HepG2 (cell line): Measurements from ENCODE around the gene TRMT2A. TPM values are rescaled to one million over a fixed set of nuclear protein-coding genes. Genes with fewer than 3 reads are reported as not detected.

Source experiments
- CCAR2 ChIP-seq: fragments of 200-400 bp; formaldehyde crosslinking; optimal IDR thresholded peaks from 2 replicates; pipeline ENCODE3; 2018; ENCODE audit warnings: low read depth, mild to moderate bottlenecking, low read length, moderate library complexity
- GMEB1 ChIP-seq: sonication (generic); formaldehyde crosslinking; IDR thresholded peaks from 2 replicates; pipeline ENCODE4 v1.5.1; 2020; ENCODE audit warnings: missing genetic modification reagents, mild to moderate bottlenecking, borderline replicate concordance
- HMGA1 ChIP-seq: sonication (generic); formaldehyde crosslinking; conservative IDR thresholded peaks from 2 replicates; pipeline ENCODE4 v1.4.0; 2020; ENCODE audit warnings: missing genetic modification reagents
- MTF1 ChIP-seq: sonication (generic); formaldehyde crosslinking; IDR thresholded peaks from 2 replicates; pipeline ENCODE4 v1.5.0; 2020; ENCODE audit warnings: missing genetic modification reagents
- NFRKB ChIP-seq: fragments of 450-650 bp; IDR thresholded peaks from 2 replicates; pipeline ENCODE4 v1.6.1; 2017
- PBX2 ChIP-seq: IDR thresholded peaks from 2 replicates; pipeline ENCODE4 v1.6.1; 2016; ENCODE audit warnings: control low read depth
- RNF2 ChIP-seq: fragments of 450-650 bp; conservative IDR thresholded peaks from 2 replicates; pipeline ENCODE4 v1.6.1; 2016; ENCODE audit warnings: low read depth
- SCMH1 ChIP-seq: sonication (generic); formaldehyde crosslinking; IDR thresholded peaks from 2 replicates; pipeline ENCODE4 v1.9.0; 2021; ENCODE audit warnings: missing genetic modification reagents, mild to moderate bottlenecking, borderline replicate concordance
- SNRNP70 ChIP-seq: fragments of 200-400 bp; formaldehyde crosslinking; IDR thresholded peaks from 2 replicates; pipeline ENCODE4 v1.6.1; 2017; ENCODE audit warnings: mild to moderate bottlenecking, low read depth, low read length, moderate library complexity
- SP140L ChIP-seq: sonication (generic); formaldehyde crosslinking; IDR thresholded peaks from 2 replicates; pipeline ENCODE4 v1.4.0; 2020; ENCODE audit warnings: missing genetic modification reagents, borderline replicate concordance
- SRSF1 ChIP-seq: fragments of 200-400 bp; formaldehyde crosslinking; optimal IDR thresholded peaks from 2 replicates; pipeline ENCODE3; 2017; ENCODE audit warnings: mild to moderate bottlenecking, low read depth, low read length, moderate library complexity
- TEAD2 ChIP-seq: sonication (generic); formaldehyde crosslinking; IDR thresholded peaks from 2 replicates; pipeline ENCODE4 v1.9.0; 2021; ENCODE audit warnings: missing genetic modification reagents
- TSC22D2 ChIP-seq: sonication (generic); formaldehyde crosslinking; IDR thresholded peaks from 2 replicates; pipeline ENCODE4 v1.5.1; 2020; ENCODE audit warnings: missing genetic modification reagents, mild to moderate bottlenecking, borderline replicate concordance
- ZNF256 ChIP-seq: sonication (generic); formaldehyde crosslinking; conservative IDR thresholded peaks from 2 replicates; pipeline ENCODE4 v1.4.0; 2020; ENCODE audit warnings: missing genetic modification reagents
- ZNF292 ChIP-seq: sonication (generic); formaldehyde crosslinking; IDR thresholded peaks from 2 replicates; pipeline ENCODE4 v1.8.1; 2022; ENCODE audit warnings: mild to moderate bottlenecking, low read depth, missing genetic modification reagents, borderline replicate concordance
- ZNF362 ChIP-seq: sonication (generic); formaldehyde crosslinking; IDR thresholded peaks from 2 replicates; pipeline ENCODE4 v1.4.0; 2020; ENCODE audit warnings: missing genetic modification reagents, mild to moderate bottlenecking, borderline replicate concordance
- ZNF512 ChIP-seq: sonication (generic); formaldehyde crosslinking; IDR thresholded peaks from 2 replicates; pipeline ENCODE4 v1.4.0; 2020; ENCODE audit warnings: mild to moderate bottlenecking, missing genetic modification reagents
- ZNF678 ChIP-seq: sonication (generic); formaldehyde crosslinking; IDR thresholded peaks from 2 replicates; pipeline ENCODE4 v1.4.0; 2020; ENCODE audit warnings: mild to moderate bottlenecking, missing genetic modification reagents
- ZNF724P ChIP-seq: sonication (generic); formaldehyde crosslinking; IDR thresholded peaks from 2 replicates; pipeline ENCODE4 v1.8.0; 2022; ENCODE audit warnings: missing genetic modification reagents, borderline replicate concordance
- ZNF773 ChIP-seq: sonication (generic); formaldehyde crosslinking; IDR thresholded peaks from 2 replicates; pipeline ENCODE4 v1.4.0; 2020; ENCODE audit warnings: missing genetic modification reagents, borderline replicate concordance
- polyA plus RNA-seq, 8 experiments: library from polyadenylated mRNA; depleted of rRNA in 3 of 8; stranded (reverse) in 7 of 8; unstranded in 1 of 8; fragments of >200 nt; fragmentation: Illumina TruSeq in 4 of 8; extraction: Trizol in 4 of 8; gene quantifications; 2 replicates each; pipeline versions ENCODE4 v1.2.1 to v1.2.3, GENCODE V29; 2011 to 2016; ENCODE audit warnings: low read depth in 4 of 8, missing spikeins in 1 of 8, mixed read lengths in 1 of 8; ENCODE audit not compliant: insufficient read depth in 1 of 8
- total RNA-seq, 5 experiments: library from RNA; depleted of rRNA; stranded (reverse); fragments of >200 nt; fragmentation: Illumina TruSeq; extraction: Trizol; gene quantifications; 2 replicates each; pipeline ENCODE4 v1.2.3, GENCODE V29; 2016; ENCODE audit warnings: low read depth in 1 of 5
- TF ChIP-seq, protein P1 (sequence below): sonication (generic); formaldehyde crosslinking; IDR thresholded peaks from 2 replicates; pipeline ENCODE4 v1.4.0; 2020; ENCODE audit warnings: mild to moderate bottlenecking, low read depth, missing genetic modification reagents
- TF ChIP-seq, protein P2 (sequence below): fragments of 450-650 bp; IDR thresholded peaks from 2 replicates; pipeline ENCODE4 v1.6.1; 2017

TRMT2A gene
- total and polyA plus RNA-seq, 2 of the 13 experiments (the other 11 are each of a cell fraction or from before 2014, with no cell fraction given) = 24.0 to 30.3 TPM

DNA sequence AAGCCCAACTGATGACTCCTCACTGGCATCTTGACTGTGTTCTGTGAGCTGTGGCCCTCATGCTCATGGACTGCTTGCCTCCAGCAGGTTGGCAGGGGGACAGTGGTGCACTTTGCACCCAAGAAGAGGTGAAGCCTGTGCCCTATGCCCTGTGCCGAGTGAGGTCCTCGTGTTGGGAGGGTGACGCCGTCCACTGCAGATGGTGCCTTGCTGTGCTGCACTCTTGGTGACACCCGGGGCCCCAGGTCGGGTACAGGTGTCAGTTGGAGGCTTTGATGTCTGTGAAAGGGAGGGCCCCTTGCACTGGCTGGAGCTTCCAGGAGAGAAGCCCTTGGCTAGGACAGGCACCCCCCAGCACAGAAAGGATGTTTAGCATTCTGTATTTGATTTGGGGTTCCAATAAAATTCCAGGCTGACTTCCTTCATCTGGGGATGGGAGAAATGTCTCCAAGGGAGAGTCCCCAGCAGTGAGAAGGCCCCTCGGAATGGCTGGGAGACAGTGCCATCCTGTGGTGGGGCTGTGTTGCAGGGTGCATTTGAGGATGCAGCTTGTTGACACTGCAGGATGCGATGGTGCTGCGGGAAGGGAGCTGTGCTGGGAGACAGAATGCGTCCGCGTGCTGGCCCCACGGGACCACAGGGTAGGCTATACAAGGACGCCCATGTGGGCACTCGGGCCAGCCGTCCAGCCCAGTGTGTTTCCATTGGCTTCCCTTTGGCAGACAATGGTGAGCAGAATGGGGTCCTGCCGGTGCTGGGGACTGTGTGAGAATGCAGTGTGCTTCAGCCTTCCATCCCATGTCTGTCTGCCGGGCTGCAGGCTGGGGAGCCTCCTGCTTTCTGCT lies 12.1 kb upstream of the TRMT2A start (continued):
- TF ChIP-seq ZNF362 (CRISPR knock-in tag) = 0 out of 2 replicates have a peak, but pooled peaks have one; percentile 17
- TF ChIP-seq ZNF724P (CRISPR knock-in tag) = no peak
- TF ChIP-seq, protein P1, sequence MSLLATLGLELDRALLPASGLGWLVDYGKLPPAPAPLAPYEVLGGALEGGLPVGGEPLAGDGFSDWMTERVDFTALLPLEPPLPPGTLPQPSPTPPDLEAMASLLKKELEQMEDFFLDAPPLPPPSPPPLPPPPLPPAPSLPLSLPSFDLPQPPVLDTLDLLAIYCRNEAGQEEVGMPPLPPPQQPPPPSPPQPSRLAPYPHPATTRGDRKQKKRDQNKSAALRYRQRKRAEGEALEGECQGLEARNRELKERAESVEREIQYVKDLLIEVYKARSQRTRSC = no peak
- TF ChIP-seq CCAR2 = no peak
- TF ChIP-seq HMGA1 = no peak
- TF ChIP-seq NFRKB = no peak
- no peak; the same call in 1 of the 2 replicates for TF ChIP-seq GMEB1
- no peak for TF ChIP-seq MTF1 (CRISPR knock-in tag)
- no peak for TF ChIP-seq SP140L (CRISPR knock-in tag)
- TF ChIP-seq ZNF678 = no peak
- no peak for TF ChIP-seq RNF2
- TF ChIP-seq ZNF256 (CRISPR knock-in tag) = no peak
- TF ChIP-seq TSC22D2 (CRISPR knock-in tag) = no peak
- TF ChIP-seq PBX2 (CRISPR knock-in tag) = no peak
- 0 out of 2 replicates have a peak, but pooled peaks have one; percentile 13 for TF ChIP-seq ZNF292 (CRISPR knock-in tag)
- no peak for TF ChIP-seq ZNF773 (CRISPR knock-in tag)
- TF ChIP-seq TEAD2 (CRISPR knock-in tag) = no peak
- TF ChIP-seq, protein P2, sequence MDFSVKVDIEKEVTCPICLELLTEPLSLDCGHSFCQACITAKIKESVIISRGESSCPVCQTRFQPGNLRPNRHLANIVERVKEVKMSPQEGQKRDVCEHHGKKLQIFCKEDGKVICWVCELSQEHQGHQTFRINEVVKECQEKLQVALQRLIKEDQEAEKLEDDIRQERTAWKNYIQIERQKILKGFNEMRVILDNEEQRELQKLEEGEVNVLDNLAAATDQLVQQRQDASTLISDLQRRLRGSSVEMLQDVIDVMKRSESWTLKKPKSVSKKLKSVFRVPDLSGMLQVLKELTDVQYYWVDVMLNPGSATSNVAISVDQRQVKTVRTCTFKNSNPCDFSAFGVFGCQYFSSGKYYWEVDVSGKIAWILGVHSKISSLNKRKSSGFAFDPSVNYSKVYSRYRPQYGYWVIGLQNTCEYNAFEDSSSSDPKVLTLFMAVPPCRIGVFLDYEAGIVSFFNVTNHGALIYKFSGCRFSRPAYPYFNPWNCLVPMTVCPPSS = no peak
- no peak for TF ChIP-seq SNRNP70
- no peak for TF ChIP-seq SRSF1
- TF ChIP-seq SCMH1 (CRISPR knock-in tag) = no peak
- no peak for TF ChIP-seq ZNF512 (CRISPR knock-in tag)
